ENCODE measurements around the gene EDAR. TPM values are rescaled to one million over a fixed set of nuclear protein-coding genes. Genes with fewer than 3 reads are reported as not detected.

Gene EDAR
- total RNA-seq, result 0.65 and 1.0 TPM in 2 replicates

- TF ChIP-seq CTCF (conservative IDR thresholded peaks at IDR 0.05; ENCODE audit: low read depth, low read length), result peak; percentile 75
- no peak for DNase-seq (ENCODE audit: low read depth)
- peak within 1 kb of the TSS; percentile 48 for H3K4me3 ChIP-seq (ENCODE audit: low read depth, low read length)
Measured at GRCh38 chr2:108988796-108989713, at the start of gene EDAR. TSS of gene EDAR (minus strand) at chr2:108989220. CDS start at chr2:108931014, 58,206 bp downstream.

- H3K4me3 ChIP-seq (ENCODE audit: low read depth, low read length), result no peak overlapping the region
- TF ChIP-seq CTCF (conservative IDR thresholded peaks at IDR 0.05; ENCODE audit: low read depth, low read length), result no peak
- no peak for DNase-seq (ENCODE audit: low read depth)
Measured at GRCh38 chr2:109033171-109033570, 44.2 kb upstream of the EDAR start.

GRCh38 chr2:109032229-109032820 is 43.3 kb upstream of the EDAR start:
- TF ChIP-seq CTCF (conservative IDR thresholded peaks at IDR 0.05; ENCODE audit: low read depth, low read length), result no peak
- DNase-seq (ENCODE audit: low read depth), result no peak
- peak overlapping the region; percentile 56 for H3K4me3 ChIP-seq (ENCODE audit: low read depth, low read length)

GRCh38 chr2:109031476-109032228 is 42.6 kb upstream of the EDAR start:
- peak; percentile 15 for TF ChIP-seq CTCF (conservative IDR thresholded peaks at IDR 0.05; ENCODE audit: low read depth, low read length)
- DNase-seq (ENCODE audit: low read depth), result no peak
- peak overlapping the region; percentile 56 for H3K4me3 ChIP-seq (ENCODE audit: low read depth, low read length)

- H3K4me3 ChIP-seq (ENCODE audit: low read depth, low read length), result peak overlapping the region; percentile 56
- TF ChIP-seq CTCF (conservative IDR thresholded peaks at IDR 0.05; ENCODE audit: low read depth, low read length), result no peak
- no peak for DNase-seq (ENCODE audit: low read depth)
Measured at GRCh38 chr2:109030870-109031475, 42.0 kb upstream of the EDAR start.

- H3K4me3 ChIP-seq (ENCODE audit: low read depth, low read length), result no peak overlapping the region
- DNase-seq (ENCODE audit: low read depth), result no peak
- no peak for TF ChIP-seq CTCF (conservative IDR thresholded peaks at IDR 0.05; ENCODE audit: low read depth, low read length)
Measured at GRCh38 chr2:109029490-109030201, 40.6 kb upstream of the EDAR start.

Data from epithelial cell of proximal tubule (primary cell).